Keratinocyte (primary cell): ENCODE results near the gene BRPF1. TPM values are rescaled to one million over a fixed set of nuclear protein-coding genes. Genes with fewer than 3 reads are reported as not detected.

Experiments used
- DNase-seq: peaks from one replicate; pipeline ENCODE4 v3.0.0-alpha.2; 2011; ENCODE audit warnings: low read depth, missing footprints, low spot score
- FAIRE-seq: peaks from 2 replicates; lab custom pipeline; 2011; peaks lifted over from hg19 to GRCh38; lab: Jason Lieb, UNC
- H2AFZ ChIP-seq: 2 replicates; pipeline ENCODE4 v1.6.0; 2012; ENCODE audit warnings: low read length, control low read depth, inconsistent platforms; ENCODE audit not compliant: control insufficient read depth
- H3K27ac ChIP-seq: 2 replicates; pipeline ENCODE4 v1.5.1; 2011; ENCODE audit warnings: low read length; ENCODE audit not compliant: control insufficient read depth, insufficient read depth
- H3K27me3 ChIP-seq: 3 replicates; pipeline ENCODE4 v1.6.0; 2011; ENCODE audit warnings: low read length; ENCODE audit not compliant: control insufficient read depth, insufficient read depth; ENCODE audit errors: extremely low read depth
- H3K36me3 ChIP-seq, 2 experiments: 2 replicates in 1 of 2; 3 replicates in 1 of 2; pipeline ENCODE4 v1.5.1; 2011; ENCODE audit warnings: low read length in 2 of 2, mild to moderate bottlenecking in 1 of 2; ENCODE audit not compliant: control insufficient read depth in 2 of 2, insufficient read depth in 2 of 2; ENCODE audit errors: extremely low read depth in 1 of 2
- H3K4me1 ChIP-seq: 3 replicates; pipeline ENCODE4 v1.5.1; 2011; ENCODE audit warnings: low read length; ENCODE audit not compliant: control insufficient read depth, insufficient read depth; ENCODE audit errors: extremely low read depth
- H3K4me2 ChIP-seq: 3 replicates; pipeline ENCODE4 v1.6.0; 2011; ENCODE audit warnings: low read depth, low read length; ENCODE audit not compliant: control insufficient read depth, insufficient read depth; ENCODE audit errors: extremely low read depth
- H3K4me3 ChIP-seq, 3 experiments: fragments of 200-600 bp in 1 of 3; sonication (generic) in 1 of 3; 2 replicates in 2 of 3; 3 replicates in 1 of 3; pipeline ENCODE4 v1.5.1; 2011 to 2016; ENCODE audit warnings: low read length in 3 of 3, mild to moderate bottlenecking in 3 of 3, control low read depth in 2 of 3, inconsistent platforms in 1 of 3, low read depth in 1 of 3, mixed read lengths in 1 of 3, mixed run types in 1 of 3, moderate library complexity in 1 of 3; ENCODE audit not compliant: control insufficient read depth in 2 of 3, insufficient read depth in 2 of 3; ENCODE audit errors: extremely low read depth in 1 of 3
- H3K79me2 ChIP-seq: 2 replicates; pipeline ENCODE4 v1.6.0; 2012; ENCODE audit warnings: low read length; ENCODE audit not compliant: control insufficient read depth, insufficient read depth
- H3K9ac ChIP-seq: 3 replicates; pipeline ENCODE4 v1.6.0; 2011; ENCODE audit warnings: low read length; ENCODE audit not compliant: control insufficient read depth, insufficient read depth; ENCODE audit errors: extremely low read depth
- H3K9me1 ChIP-seq: 3 replicates; pipeline ENCODE4 v1.6.0; 2011; ENCODE audit warnings: low read length; ENCODE audit not compliant: control insufficient read depth, insufficient read depth; ENCODE audit errors: extremely low read depth
- H3K9me3 ChIP-seq: 2 replicates; pipeline ENCODE4 v1.5.1; 2012; ENCODE audit warnings: low read depth, low read length; ENCODE audit not compliant: control insufficient read depth
- H4K20me1 ChIP-seq: 3 replicates; pipeline ENCODE4 v1.6.0; 2011; ENCODE audit warnings: low read length; ENCODE audit not compliant: control insufficient read depth, insufficient read depth; ENCODE audit errors: extremely low read depth
- EZH2 ChIP-seq: IDR thresholded peaks from one replicate; pipeline ENCODE4 v1.6.1; 2012; ENCODE audit warnings: inconsistent platforms, mild to moderate bottlenecking, low read length, moderate library complexity
- dilution Hi-C: fragments of 300-500 bp; cut with MboI; formaldehyde crosslinking; loops from one replicate; pipeline ENCODE4 v1.7.0; 2020; ENCODE audit warnings: low sequenced_read_pairs; ENCODE audit not compliant: extremely low pct_ligation_motif_present
- polyA plus RNA-seq, 5 experiments: library from polyadenylated mRNA; depleted of rRNA in 3 of 5; stranded (reverse) in 3 of 5; stranded (forward) in 1 of 5; unstranded in 1 of 5; fragments of >200 nt; gene quantifications; 1 replicate in 1 of 5; 2 replicates in 3 of 5; 3 replicates in 1 of 5; pipeline versions ENCODE4 v1.2.1 to v1.2.3, GENCODE V29; 2011 to 2012; ENCODE audit warnings: missing spikeins in 2 of 5, low read depth in 1 of 5, low replicate concordance in 1 of 5
- TF ChIP-seq, protein P1 (sequence below), 3 experiments: IDR thresholded peaks in 1 of 3; conservative IDR thresholded peaks in 1 of 3; optimal IDR thresholded peaks in 1 of 3; 2 replicates in 2 of 3; 3 replicates in 1 of 3; pipeline versions ENCODE3 to v1.5.1; 2011; ENCODE audit warnings: low read length in 3 of 3, mild to moderate bottlenecking in 3 of 3, moderate library complexity in 2 of 3, control low read depth in 1 of 3, inconsistent platforms in 1 of 3; ENCODE audit not compliant: insufficient read depth in 2 of 3; ENCODE audit errors: extremely low read depth in 1 of 3

The BRPF1 gene
- polyA plus RNA-seq, 1 donor (not counting 4 experiments of a cell fraction or from before 2014, with no cell fraction given) = 8.0 TPM

- Histone ChIP-seq H3K4me3 (no peak overlapping the region), H2AFZ (no peak overlapping the region), H3K9me3 (no peaks in the 10 kb centered on the region), H3K4me2 (no peak overlapping the region), H3K27ac (no peak overlapping the region), H3K79me2 (no peaks in the 10 kb centered on the region), H3K4me1 (peaks cover under 1% of the 10 kb centered on the region), H3K9ac (no peak overlapping the region), H3K36me3 (no peaks in the 10 kb centered on the region), H3K9me1 (no peaks in the 10 kb centered on the region), H3K27me3 (no peaks in the 10 kb centered on the region), H4K20me1 (no peaks in the 10 kb centered on the region)
- TF ChIP-seq, protein P1, sequence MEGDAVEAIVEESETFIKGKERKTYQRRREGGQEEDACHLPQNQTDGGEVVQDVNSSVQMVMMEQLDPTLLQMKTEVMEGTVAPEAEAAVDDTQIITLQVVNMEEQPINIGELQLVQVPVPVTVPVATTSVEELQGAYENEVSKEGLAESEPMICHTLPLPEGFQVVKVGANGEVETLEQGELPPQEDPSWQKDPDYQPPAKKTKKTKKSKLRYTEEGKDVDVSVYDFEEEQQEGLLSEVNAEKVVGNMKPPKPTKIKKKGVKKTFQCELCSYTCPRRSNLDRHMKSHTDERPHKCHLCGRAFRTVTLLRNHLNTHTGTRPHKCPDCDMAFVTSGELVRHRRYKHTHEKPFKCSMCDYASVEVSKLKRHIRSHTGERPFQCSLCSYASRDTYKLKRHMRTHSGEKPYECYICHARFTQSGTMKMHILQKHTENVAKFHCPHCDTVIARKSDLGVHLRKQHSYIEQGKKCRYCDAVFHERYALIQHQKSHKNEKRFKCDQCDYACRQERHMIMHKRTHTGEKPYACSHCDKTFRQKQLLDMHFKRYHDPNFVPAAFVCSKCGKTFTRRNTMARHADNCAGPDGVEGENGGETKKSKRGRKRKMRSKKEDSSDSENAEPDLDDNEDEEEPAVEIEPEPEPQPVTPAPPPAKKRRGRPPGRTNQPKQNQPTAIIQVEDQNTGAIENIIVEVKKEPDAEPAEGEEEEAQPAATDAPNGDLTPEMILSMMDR (optimal IDR thresholded peaks at IDR 0.05 in 1 of 3, IDR thresholded peaks at IDR 0.05 in 1 of 3, conservative IDR thresholded peaks at IDR 0.05 in 1 of 3; ENCODE audit: extremely low read depth in 1 of 3, insufficient read depth in 2 of 3, low read length in 3 of 3) = no peak
- no peak for TF ChIP-seq EZH2
- FAIRE-seq = no peak
- no peak for DNase-seq
- dilution Hi-C loops = no loop called here
Measured at GRCh38 chr3:9721015-9721699, 10.4 kb upstream of the BRPF1 start.

GRCh38 chr3:9721700-9722060, 9.9 kb upstream of the BRPF1 start:
- Histone ChIP-seq H2AFZ (no peak overlapping the region), H3K9ac (no peak overlapping the region), H4K20me1 (no peaks in the 10 kb centered on the region), H3K9me1 (no peaks in the 10 kb centered on the region), H3K27ac (no peak overlapping the region), H3K4me2 (no peak overlapping the region), H3K9me3 (no peaks in the 10 kb centered on the region), H3K36me3 (no peaks in the 10 kb centered on the region), H3K4me3 (no peak overlapping the region), H3K27me3 (no peaks in the 10 kb centered on the region), H3K79me2 (no peaks in the 10 kb centered on the region), H3K4me1 (no peaks in the 10 kb centered on the region)
- no peak for FAIRE-seq
- TF ChIP-seq, protein P1 (optimal IDR thresholded peaks at IDR 0.05 in 1 of 3, IDR thresholded peaks at IDR 0.05 in 1 of 3, conservative IDR thresholded peaks at IDR 0.05 in 1 of 3; ENCODE audit: extremely low read depth in 1 of 3, insufficient read depth in 2 of 3, low read length in 3 of 3) = no peak
- TF ChIP-seq EZH2 = no peak
- no peak for DNase-seq
- dilution Hi-C loops = no loop called here
